ENCODE data around the gene WNT5A. TPM values are rescaled to one million over a fixed set of nuclear protein-coding genes. Genes with fewer than 3 reads are reported as not detected.

The WNT5A gene
- total and polyA plus RNA-seq, 2 experiments from 2014 or later = 18.4 to 113 TPM

DNA sequence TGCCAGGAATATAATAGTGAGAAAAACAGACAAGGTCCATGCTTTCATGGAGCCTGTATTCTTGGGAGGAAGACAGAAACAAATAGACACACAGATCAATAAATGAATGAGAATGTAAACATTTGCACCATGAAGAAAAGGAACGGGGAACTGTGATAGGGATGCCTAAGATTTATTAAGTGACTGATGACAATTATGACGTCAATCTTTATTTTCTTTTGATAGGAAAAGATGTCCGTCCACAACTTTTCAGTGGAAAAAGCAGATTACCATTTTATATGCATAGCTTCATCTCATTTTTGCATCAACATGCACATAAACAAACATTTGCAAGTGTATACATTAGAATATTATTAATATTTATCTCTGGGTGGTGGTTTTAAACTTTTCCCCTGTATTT lies 27.9 kb upstream of the WNT5A start:
- H3K9me3 ChIP-seq (ENCODE audit: low read depth) = no peaks in the 10 kb centered on the region
- no peaks in the 10 kb centered on the region for H3K4me1 ChIP-seq (ENCODE audit: low read depth)
- no peak overlapping the region for H3K4me3 ChIP-seq
- TF ChIP-seq, protein P1, sequence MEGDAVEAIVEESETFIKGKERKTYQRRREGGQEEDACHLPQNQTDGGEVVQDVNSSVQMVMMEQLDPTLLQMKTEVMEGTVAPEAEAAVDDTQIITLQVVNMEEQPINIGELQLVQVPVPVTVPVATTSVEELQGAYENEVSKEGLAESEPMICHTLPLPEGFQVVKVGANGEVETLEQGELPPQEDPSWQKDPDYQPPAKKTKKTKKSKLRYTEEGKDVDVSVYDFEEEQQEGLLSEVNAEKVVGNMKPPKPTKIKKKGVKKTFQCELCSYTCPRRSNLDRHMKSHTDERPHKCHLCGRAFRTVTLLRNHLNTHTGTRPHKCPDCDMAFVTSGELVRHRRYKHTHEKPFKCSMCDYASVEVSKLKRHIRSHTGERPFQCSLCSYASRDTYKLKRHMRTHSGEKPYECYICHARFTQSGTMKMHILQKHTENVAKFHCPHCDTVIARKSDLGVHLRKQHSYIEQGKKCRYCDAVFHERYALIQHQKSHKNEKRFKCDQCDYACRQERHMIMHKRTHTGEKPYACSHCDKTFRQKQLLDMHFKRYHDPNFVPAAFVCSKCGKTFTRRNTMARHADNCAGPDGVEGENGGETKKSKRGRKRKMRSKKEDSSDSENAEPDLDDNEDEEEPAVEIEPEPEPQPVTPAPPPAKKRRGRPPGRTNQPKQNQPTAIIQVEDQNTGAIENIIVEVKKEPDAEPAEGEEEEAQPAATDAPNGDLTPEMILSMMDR (IDR thresholded peaks at IDR 0.05; ENCODE audit: low read depth, low read length) = no peak
- no peaks in the 10 kb centered on the region for H3K36me3 ChIP-seq
- no peak for DNase-seq (ENCODE audit: low read depth in 1 of 2, low spot score in 1 of 2)
- H3K27ac ChIP-seq = no peak overlapping the region
- H3K27me3 ChIP-seq = no peaks in the 10 kb centered on the region

DNA sequence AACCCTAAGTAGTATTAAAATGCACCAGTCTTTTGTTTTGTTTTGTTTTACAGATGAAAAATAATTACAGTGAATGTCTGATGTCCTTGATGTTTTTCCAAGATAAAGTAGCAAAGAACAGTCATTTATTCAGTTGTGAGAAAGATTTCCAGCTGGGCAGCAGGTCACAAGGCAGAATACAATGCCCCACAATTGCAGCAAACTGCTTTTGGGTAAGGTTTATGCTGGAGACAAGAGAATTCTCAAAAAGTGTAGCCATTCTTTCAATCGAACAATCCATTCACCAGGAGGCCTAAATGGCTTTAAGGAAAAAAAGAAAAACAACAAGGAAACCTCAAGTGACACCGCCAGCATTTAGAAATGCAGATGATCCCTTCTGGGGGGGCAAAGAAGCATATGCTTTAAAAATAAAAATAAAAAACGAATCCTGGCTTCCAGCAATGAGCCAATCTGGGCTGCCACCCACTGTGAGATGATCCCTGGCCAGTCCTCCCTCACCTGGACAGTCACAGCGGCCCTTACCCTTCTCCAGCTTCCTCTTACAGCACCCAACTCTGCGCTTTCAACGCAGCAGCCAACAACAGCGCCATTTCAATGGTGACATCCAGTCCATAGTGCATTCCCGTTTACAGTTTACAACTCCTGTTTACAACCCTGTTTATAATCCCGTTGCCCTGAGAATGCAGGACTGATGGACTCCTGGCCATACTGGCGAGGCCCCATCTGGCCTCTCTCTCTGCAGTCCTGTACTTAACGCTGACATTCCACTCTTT lies 25.7 kb upstream of the WNT5A start:
- Histone ChIP-seq H3K4me1 (ENCODE audit: low read depth) (no peaks in the 10 kb centered on the region), H3K27ac (no peak overlapping the region), H3K36me3 (no peaks in the 10 kb centered on the region), H3K27me3 (no peaks in the 10 kb centered on the region), H3K9me3 (ENCODE audit: low read depth) (no peaks in the 10 kb centered on the region), H3K4me3 (no peak overlapping the region)
- TF ChIP-seq, protein P1 (IDR thresholded peaks at IDR 0.05; ENCODE audit: low read depth, low read length) = no peak
- DNase-seq (ENCODE audit: low read depth in 1 of 2, low spot score in 1 of 2) = no peak

DNA sequence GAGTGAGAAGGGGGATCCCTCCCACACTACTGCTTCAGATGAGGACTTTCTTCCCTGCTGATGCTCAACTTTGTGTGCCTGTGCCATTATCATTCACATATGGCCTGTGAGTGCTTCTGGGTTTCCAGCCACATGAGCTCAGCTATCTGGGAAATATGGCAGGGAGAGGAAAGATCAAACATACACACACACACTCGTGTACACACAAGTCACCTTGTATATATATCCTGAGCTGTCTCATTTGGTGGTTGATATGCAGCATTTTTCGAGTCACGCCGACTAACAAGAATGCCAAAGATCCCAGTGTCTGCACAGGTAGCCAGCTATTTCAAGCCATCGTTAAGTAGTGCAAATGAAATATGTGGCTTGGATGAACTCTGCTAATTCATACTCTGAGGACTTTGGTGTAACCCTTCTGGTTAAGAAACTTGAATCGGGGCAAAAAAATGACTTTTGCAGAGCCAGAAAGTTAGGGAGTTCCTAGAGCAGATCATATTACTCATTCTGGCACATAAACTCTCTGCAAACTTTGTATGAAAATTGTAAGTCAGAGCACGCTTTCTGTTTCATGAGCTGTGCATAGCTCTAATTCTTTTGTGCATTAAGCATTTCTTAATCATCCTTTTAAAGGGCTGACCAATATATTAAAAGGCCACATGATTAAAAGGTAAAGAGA lies 24.9 kb upstream of the WNT5A start:
- no peaks in the 10 kb centered on the region for H3K36me3 ChIP-seq
- H3K9me3 ChIP-seq (ENCODE audit: low read depth) = no peaks in the 10 kb centered on the region
- no peak overlapping the region for H3K27ac ChIP-seq
- H3K27me3 ChIP-seq = no peaks in the 10 kb centered on the region
- DNase-seq (ENCODE audit: low read depth in 1 of 2, low spot score in 1 of 2) = peak in 1 of 2 donors; percentile 43
- TF ChIP-seq, protein P1 (IDR thresholded peaks at IDR 0.05; ENCODE audit: low read depth, low read length) = no peak
- no peak overlapping the region for H3K4me3 ChIP-seq
- H3K4me1 ChIP-seq (ENCODE audit: low read depth) = no peaks in the 10 kb centered on the region

DNA sequence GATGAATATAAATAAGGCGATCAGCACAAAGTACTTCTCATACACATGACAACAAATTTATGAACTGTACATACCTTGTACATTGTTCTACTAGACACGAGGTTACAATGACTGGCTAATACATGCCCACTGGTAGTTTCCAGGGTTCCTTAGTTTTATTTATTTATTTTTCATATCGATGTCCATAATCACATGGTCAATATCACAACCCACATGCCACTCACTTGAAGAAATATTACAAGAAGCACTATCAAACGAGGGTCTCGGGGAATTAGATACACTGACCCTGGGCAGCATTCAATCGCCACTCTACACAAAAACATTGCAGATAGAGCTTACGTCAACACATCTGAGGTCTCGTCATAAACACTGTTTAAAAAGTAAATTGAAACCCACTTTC lies 21.2 kb upstream of the WNT5A start:
- Histone ChIP-seq H3K4me3 (no peak overlapping the region), H3K27me3 (no peaks in the 10 kb centered on the region), H3K36me3 (no peaks in the 10 kb centered on the region), H3K4me1 (ENCODE audit: low read depth) (no peaks in the 10 kb centered on the region), H3K9me3 (ENCODE audit: low read depth) (no peaks in the 10 kb centered on the region), H3K27ac (no peak overlapping the region)
- no peak for DNase-seq (ENCODE audit: low read depth in 1 of 2, low spot score in 1 of 2)
- TF ChIP-seq, protein P1 (IDR thresholded peaks at IDR 0.05; ENCODE audit: low read depth, low read length) = no peak

DNA sequence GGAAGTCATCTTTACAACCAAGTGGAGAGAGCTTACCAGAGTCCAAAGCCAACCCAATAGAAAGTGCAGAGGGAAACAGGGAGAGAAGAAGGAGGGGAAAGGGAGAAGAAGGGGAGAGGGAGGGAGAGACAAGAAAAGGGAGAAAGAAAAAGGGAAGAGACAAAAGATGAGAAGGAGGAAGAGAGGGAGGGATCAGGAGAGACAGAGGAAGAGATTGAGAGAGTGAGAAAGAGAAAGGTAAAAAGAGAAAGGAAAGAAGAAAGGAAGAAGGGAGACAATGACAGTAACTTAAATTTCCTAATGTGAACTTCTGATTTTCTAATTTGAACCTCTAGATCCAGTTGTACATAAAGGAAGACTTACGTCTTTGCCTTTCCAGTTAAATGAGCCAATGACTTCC lies 20.7 kb upstream of the WNT5A start:
- TF ChIP-seq, protein P1 (IDR thresholded peaks at IDR 0.05; ENCODE audit: low read depth, low read length) = no peak
- no peak overlapping the region for H3K27ac ChIP-seq
- DNase-seq (ENCODE audit: low read depth in 1 of 2, low spot score in 1 of 2) = no peak
- H3K4me3 ChIP-seq = no peak overlapping the region
- H3K9me3 ChIP-seq (ENCODE audit: low read depth) = no peaks in the 10 kb centered on the region
- H3K27me3 ChIP-seq = no peaks in the 10 kb centered on the region
- H3K4me1 ChIP-seq (ENCODE audit: low read depth) = no peaks in the 10 kb centered on the region
- no peaks in the 10 kb centered on the region for H3K36me3 ChIP-seq

Data from cardiac muscle cell (in vitro differentiated cells and primary cell).